Endodermal cell (in vitro differentiated cells): ENCODE measurements around the gene DDX39B. TPM values are rescaled to one million over a fixed set of nuclear protein-coding genes. Genes with fewer than 3 reads are reported as not detected.

Experiments
- DNase-seq: peaks from one replicate; pipeline ENCODE4 v3.0.0-alpha.2; 2017
- H3K27ac ChIP-seq: 2 replicates; pipeline ENCODE4 v1.5.1; 2013; ENCODE audit warnings: mild to moderate bottlenecking, low read depth, low read length, moderate library complexity
- H3K27me3 ChIP-seq: 2 replicates; pipeline ENCODE4 v1.6.1; 2013; ENCODE audit warnings: mild to moderate bottlenecking, low read length, moderate library complexity; ENCODE audit not compliant: insufficient read depth, control insufficient read depth, poor library complexity, severe bottlenecking
- H3K36me3 ChIP-seq: 2 replicates; pipeline ENCODE4 v1.7.0; 2013; ENCODE audit warnings: mild to moderate bottlenecking, low read length, moderate library complexity; ENCODE audit not compliant: control insufficient read depth, insufficient read depth
- H3K4me1 ChIP-seq: one replicate; pipeline ENCODE4 v1.7.0; 2013; ENCODE audit warnings: low read length; ENCODE audit not compliant: control insufficient read depth, insufficient read depth
- H3K4me3 ChIP-seq: 2 replicates; pipeline ENCODE4 v1.5.1; 2013; ENCODE audit warnings: mild to moderate bottlenecking, low read length, moderate library complexity
- H3K9ac ChIP-seq: 2 replicates; pipeline ENCODE4 v1.6.1; 2013; ENCODE audit warnings: mild to moderate bottlenecking, low read length, moderate library complexity; ENCODE audit not compliant: poor library complexity, severe bottlenecking; ENCODE audit errors: extremely low read depth
- H3K9me3 ChIP-seq: 2 replicates; pipeline ENCODE4 v1.6.1; 2013; ENCODE audit warnings: mild to moderate bottlenecking, low read length, moderate library complexity; ENCODE audit not compliant: control insufficient read depth
- H3K27ac Mint-ChIP-seq: 2 replicates; pipeline ENCODE4 v1.8.0; 2020; ENCODE audit warnings: mixed read lengths
- H3K27me3 Mint-ChIP-seq: 2 replicates; pipeline ENCODE4 v1.8.0; 2021; ENCODE audit warnings: mild to moderate bottlenecking, mixed read lengths; ENCODE audit not compliant: insufficient read depth
- H3K36me3 Mint-ChIP-seq: 2 replicates; pipeline ENCODE4 v1.8.0; 2020; ENCODE audit warnings: low read depth, mixed read lengths
- H3K4me1 Mint-ChIP-seq: 2 replicates; pipeline ENCODE4 v1.8.0; 2020; ENCODE audit warnings: mixed read lengths
- H3K4me3 Mint-ChIP-seq: 2 replicates; pipeline ENCODE4 v1.8.0; 2020; ENCODE audit warnings: mild to moderate bottlenecking, moderate library complexity, mixed read lengths
- H3K9me3 Mint-ChIP-seq: 2 replicates; pipeline ENCODE4 v1.8.0; 2020; ENCODE audit warnings: mild to moderate bottlenecking, mixed read lengths
- WGBS, 2 experiments: methylation state at CpG; one replicate each; pipeline versions ENCODE4 v1.1.5 to v1.1.7; 2013; ENCODE audit warnings: missing lambda C conversion rate in 2 of 2, mixed read lengths in 1 of 2; ENCODE audit not compliant: insufficient coverage in 1 of 2, insufficient read length in 1 of 2; 5-methylcytosine and 5-hydroxymethylcytosine counted together
- total RNA-seq, 2 donors: library from RNA; stranded (reverse); fragmentation: NEBNext Ultra II Directional in 1 of 2; extraction: Animal tissue kit (Norgen Biotek cat#: 25700) in 1 of 2; gene quantifications; 2 replicates in 1 of 2; 3 replicates in 1 of 2; pipeline ENCODE4 v1.2.1, GENCODE V29; 2021
- TF ChIP-seq, protein P1 (sequence below): fragments of 200-600 bp; sonication (generic); conservative IDR thresholded peaks from 2 replicates; pipeline ENCODE4 v1.5.0; 2021; ENCODE audit warnings: antibody characterized with exemption, mild to moderate bottlenecking

Gene DDX39B
- total RNA-seq, 2 donors from 2014 or later = 572 to 654 TPM

- TF ChIP-seq, protein P1, sequence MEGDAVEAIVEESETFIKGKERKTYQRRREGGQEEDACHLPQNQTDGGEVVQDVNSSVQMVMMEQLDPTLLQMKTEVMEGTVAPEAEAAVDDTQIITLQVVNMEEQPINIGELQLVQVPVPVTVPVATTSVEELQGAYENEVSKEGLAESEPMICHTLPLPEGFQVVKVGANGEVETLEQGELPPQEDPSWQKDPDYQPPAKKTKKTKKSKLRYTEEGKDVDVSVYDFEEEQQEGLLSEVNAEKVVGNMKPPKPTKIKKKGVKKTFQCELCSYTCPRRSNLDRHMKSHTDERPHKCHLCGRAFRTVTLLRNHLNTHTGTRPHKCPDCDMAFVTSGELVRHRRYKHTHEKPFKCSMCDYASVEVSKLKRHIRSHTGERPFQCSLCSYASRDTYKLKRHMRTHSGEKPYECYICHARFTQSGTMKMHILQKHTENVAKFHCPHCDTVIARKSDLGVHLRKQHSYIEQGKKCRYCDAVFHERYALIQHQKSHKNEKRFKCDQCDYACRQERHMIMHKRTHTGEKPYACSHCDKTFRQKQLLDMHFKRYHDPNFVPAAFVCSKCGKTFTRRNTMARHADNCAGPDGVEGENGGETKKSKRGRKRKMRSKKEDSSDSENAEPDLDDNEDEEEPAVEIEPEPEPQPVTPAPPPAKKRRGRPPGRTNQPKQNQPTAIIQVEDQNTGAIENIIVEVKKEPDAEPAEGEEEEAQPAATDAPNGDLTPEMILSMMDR = no peak
- peak overlapping the region; percentile 98 for H3K4me3 Mint-ChIP-seq
- DNase-seq = peak; percentile 82
- H3K27me3 Mint-ChIP-seq = no peaks in the 10 kb centered on the region
- H3K27me3 ChIP-seq = no peaks in the 10 kb centered on the region
- peak overlapping the region; percentile 98 for H3K9ac ChIP-seq
- H3K36me3 ChIP-seq = peaks cover 44% of the 10 kb centered on the region
- H3K36me3 Mint-ChIP-seq = peaks cover 43% of the 10 kb centered on the region
- peak overlapping the region; percentile 99 for H3K4me3 ChIP-seq
- peak overlapping the region; percentile 99 for H3K27ac Mint-ChIP-seq
- peaks cover 34% of the 10 kb centered on the region for H3K4me1 Mint-ChIP-seq
- H3K9me3 Mint-ChIP-seq = no peaks in the 10 kb centered on the region
- 0 to 2% methylated on average over 12 to 20 of the region's 21 CpGs for WGBS, 2 experiments
- peak overlapping the region; percentile 100 for H3K27ac ChIP-seq
- peaks cover 7% of the 10 kb centered on the region for H3K4me1 ChIP-seq
- H3K9me3 ChIP-seq = no peaks in the 10 kb centered on the region
Measured at GRCh38 chr6:31541059-31541657, 645 bp downstream of the DDX39B start.

DNA sequence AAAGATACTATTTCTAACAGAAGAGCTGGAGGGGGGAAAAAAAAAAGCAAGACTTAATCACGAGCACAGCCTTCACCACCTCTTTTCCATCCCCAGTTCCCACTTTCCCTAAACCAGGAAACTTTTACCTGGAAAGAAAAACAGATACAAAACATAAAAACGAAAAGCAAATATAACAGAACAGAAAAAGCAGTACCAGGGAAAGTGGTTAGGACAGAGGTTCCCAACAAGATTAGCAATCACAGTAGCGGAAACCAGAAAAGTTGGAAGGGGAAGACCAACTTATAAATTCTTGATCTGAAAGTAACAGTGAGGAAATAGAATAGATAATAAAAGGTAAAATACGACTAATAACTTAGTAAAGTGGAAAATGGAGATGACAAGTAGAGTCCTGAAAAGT is 1.2 kb downstream of the DDX39B start:
- peak overlapping the region; percentile 99 for H3K4me3 ChIP-seq
- H3K4me3 Mint-ChIP-seq = peak overlapping the region; percentile 98
- H3K36me3 Mint-ChIP-seq = peaks cover 49% of the 10 kb centered on the region
- WGBS, 2 experiments = 19 to 80% methylated on average over 1 to 4 of the region's 4 CpGs
- no peak for DNase-seq
- peaks cover 32% of the 10 kb centered on the region for H3K4me1 Mint-ChIP-seq
- H3K4me1 ChIP-seq = peaks cover 7% of the 10 kb centered on the region
- H3K27ac ChIP-seq = no peak overlapping the region
- peaks cover 49% of the 10 kb centered on the region for H3K36me3 ChIP-seq
- peak overlapping the region; percentile 98 for H3K9ac ChIP-seq
- H3K27me3 Mint-ChIP-seq = no peaks in the 10 kb centered on the region
- no peaks in the 10 kb centered on the region for H3K9me3 Mint-ChIP-seq
- peak overlapping the region; percentile 82 for H3K27ac Mint-ChIP-seq
- no peaks in the 10 kb centered on the region for H3K27me3 ChIP-seq
- no peaks in the 10 kb centered on the region for H3K9me3 ChIP-seq
- TF ChIP-seq, protein P1 = no peak

DNA sequence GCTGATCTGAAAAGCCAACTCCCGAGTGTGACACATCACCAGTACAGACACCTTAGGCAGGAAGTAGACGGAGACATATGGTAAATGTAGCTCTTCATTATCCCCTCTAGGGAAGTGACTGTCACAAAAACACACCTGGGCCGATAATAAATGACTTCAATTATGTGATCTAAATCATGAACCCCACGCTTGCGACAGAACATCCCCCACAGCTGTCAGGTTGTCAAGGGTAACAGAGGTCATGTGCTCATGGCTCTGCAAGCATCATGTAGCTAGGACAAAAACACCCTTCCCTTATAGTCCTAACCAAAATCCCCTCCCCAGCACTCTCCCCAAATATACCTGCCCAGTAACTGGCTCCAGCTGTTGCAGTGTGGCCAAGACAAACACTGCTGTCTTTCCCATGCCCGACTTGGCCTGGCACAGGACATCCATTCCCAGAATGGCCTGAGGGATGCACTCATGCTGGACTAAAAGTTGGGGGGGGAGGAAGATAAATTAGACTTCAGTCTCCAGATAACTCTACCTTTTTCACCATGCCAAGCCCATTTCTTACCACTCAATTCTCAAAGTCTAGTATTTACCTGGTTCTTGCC is 2.9 kb downstream of the DDX39B start:
- peak overlapping the region; percentile 65 for H3K27ac Mint-ChIP-seq
- H3K4me1 ChIP-seq = peaks cover 7% of the 10 kb centered on the region
- DNase-seq = no peak
- H3K36me3 Mint-ChIP-seq = peaks cover 66% of the 10 kb centered on the region
- H3K9me3 Mint-ChIP-seq = no peaks in the 10 kb centered on the region
- H3K27me3 ChIP-seq = no peaks in the 10 kb centered on the region
- H3K9ac ChIP-seq = no peak overlapping the region
- H3K4me3 ChIP-seq = peak overlapping the region; percentile 99
- peak overlapping the region; percentile 98 for H3K4me3 Mint-ChIP-seq
- no peaks in the 10 kb centered on the region for H3K27me3 Mint-ChIP-seq
- 97 to 98% methylated on average over 5 to 6 of the region's 6 CpGs for WGBS, 2 experiments
- H3K9me3 ChIP-seq = no peaks in the 10 kb centered on the region
- H3K4me1 Mint-ChIP-seq = peaks cover 32% of the 10 kb centered on the region
- H3K36me3 ChIP-seq = peaks cover 67% of the 10 kb centered on the region
- H3K27ac ChIP-seq = no peak overlapping the region
- TF ChIP-seq, protein P1 = no peak
